ENCODE data around the gene FSIP1.

The FSIP1 gene

DNA sequence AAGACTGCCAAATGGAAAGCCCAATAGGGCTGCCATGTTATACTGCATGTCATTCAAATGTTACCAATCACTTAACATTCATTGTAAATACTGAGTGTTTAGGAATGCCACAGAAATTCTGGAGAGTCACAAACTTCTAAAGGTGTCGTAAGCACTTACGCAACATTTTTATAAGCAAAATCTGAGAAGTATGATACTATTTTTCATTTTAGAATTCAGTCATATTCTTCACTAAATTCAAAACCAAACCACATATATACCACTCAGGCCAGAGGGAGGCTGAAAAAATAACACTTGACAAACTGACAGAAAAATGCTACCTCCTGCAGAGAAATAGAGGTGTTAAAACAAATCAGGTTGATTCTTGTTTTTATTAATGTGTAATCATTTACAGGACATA lies 112.0 kb downstream of the FSIP1 start:
- ATAC-seq (ENCODE audit: low read depth) (no peak), DNase-seq (ENCODE audit: low spot score) (no peak)
- TF ChIP-seq, protein P1, sequence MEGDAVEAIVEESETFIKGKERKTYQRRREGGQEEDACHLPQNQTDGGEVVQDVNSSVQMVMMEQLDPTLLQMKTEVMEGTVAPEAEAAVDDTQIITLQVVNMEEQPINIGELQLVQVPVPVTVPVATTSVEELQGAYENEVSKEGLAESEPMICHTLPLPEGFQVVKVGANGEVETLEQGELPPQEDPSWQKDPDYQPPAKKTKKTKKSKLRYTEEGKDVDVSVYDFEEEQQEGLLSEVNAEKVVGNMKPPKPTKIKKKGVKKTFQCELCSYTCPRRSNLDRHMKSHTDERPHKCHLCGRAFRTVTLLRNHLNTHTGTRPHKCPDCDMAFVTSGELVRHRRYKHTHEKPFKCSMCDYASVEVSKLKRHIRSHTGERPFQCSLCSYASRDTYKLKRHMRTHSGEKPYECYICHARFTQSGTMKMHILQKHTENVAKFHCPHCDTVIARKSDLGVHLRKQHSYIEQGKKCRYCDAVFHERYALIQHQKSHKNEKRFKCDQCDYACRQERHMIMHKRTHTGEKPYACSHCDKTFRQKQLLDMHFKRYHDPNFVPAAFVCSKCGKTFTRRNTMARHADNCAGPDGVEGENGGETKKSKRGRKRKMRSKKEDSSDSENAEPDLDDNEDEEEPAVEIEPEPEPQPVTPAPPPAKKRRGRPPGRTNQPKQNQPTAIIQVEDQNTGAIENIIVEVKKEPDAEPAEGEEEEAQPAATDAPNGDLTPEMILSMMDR (IDR thresholded peaks at IDR 0.05; ENCODE audit: poor library complexity, severe bottlenecking) = no peak
- Histone ChIP-seq H3K9me3 (ENCODE audit: severe bottlenecking) (no peaks in the 10 kb centered on the region), H3K27ac (ENCODE audit: poor library complexity, severe bottlenecking) (no peak overlapping the region), H3K4me1 (ENCODE audit: insufficient read depth, poor library complexity, severe bottlenecking) (no peaks in the 10 kb centered on the region), H3K27me3 (ENCODE audit: insufficient read depth, poor library complexity, severe bottlenecking) (no peaks in the 10 kb centered on the region), H3K36me3 (ENCODE audit: low read depth) (no peaks in the 10 kb centered on the region), H3K4me3 (ENCODE audit: severe bottlenecking) (no peak overlapping the region)

DNA sequence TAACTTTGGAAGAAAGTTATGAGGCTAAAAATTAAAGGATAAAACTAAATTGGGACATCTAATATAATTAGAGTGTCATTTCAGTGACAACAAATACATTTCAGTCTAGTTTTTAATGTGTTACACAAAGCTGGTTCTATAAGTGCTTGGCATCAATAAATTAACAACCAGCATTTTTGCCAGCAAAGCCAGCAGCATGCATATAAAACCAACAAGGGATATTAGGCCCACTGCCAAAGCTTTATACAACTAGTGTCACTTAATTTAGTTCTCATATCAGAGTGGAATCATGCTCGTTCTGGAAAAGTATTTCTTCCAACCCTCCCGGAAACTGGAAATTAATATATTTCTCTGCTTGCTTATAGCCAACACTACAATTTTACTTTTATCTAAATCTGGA lies 113.0 kb downstream of the FSIP1 start:
- Histone ChIP-seq H3K27me3 (ENCODE audit: insufficient read depth, poor library complexity, severe bottlenecking) (no peaks in the 10 kb centered on the region), H3K4me1 (ENCODE audit: insufficient read depth, poor library complexity, severe bottlenecking) (no peaks in the 10 kb centered on the region), H3K36me3 (ENCODE audit: low read depth) (no peaks in the 10 kb centered on the region), H3K9me3 (ENCODE audit: severe bottlenecking) (no peaks in the 10 kb centered on the region), H3K4me3 (ENCODE audit: severe bottlenecking) (no peak overlapping the region), H3K27ac (ENCODE audit: poor library complexity, severe bottlenecking) (no peak overlapping the region)
- DNase-seq (ENCODE audit: low spot score) (no peak), ATAC-seq (ENCODE audit: low read depth) (no peak)
- TF ChIP-seq, protein P1 (IDR thresholded peaks at IDR 0.05; ENCODE audit: poor library complexity, severe bottlenecking) = no peak

- no peaks in the 10 kb centered on the region for H3K27me3 ChIP-seq (ENCODE audit: insufficient read depth, poor library complexity, severe bottlenecking)
- TF ChIP-seq, protein P1 (IDR thresholded peaks at IDR 0.05; ENCODE audit: poor library complexity, severe bottlenecking) = no peak
- no peaks in the 10 kb centered on the region for H3K9me3 ChIP-seq (ENCODE audit: severe bottlenecking)
- H3K4me3 ChIP-seq (ENCODE audit: severe bottlenecking) = no peak overlapping the region
- H3K4me1 ChIP-seq (ENCODE audit: insufficient read depth, poor library complexity, severe bottlenecking) = no peaks in the 10 kb centered on the region
- no peaks in the 10 kb centered on the region for H3K36me3 ChIP-seq (ENCODE audit: low read depth)
- ATAC-seq (ENCODE audit: low read depth) (no peak), DNase-seq (ENCODE audit: low spot score) (no peak)
- no peak overlapping the region for H3K27ac ChIP-seq (ENCODE audit: poor library complexity, severe bottlenecking)
Observed at GRCh38 chr15:39669241-39669640, 113.4 kb downstream of the FSIP1 start.

DNA sequence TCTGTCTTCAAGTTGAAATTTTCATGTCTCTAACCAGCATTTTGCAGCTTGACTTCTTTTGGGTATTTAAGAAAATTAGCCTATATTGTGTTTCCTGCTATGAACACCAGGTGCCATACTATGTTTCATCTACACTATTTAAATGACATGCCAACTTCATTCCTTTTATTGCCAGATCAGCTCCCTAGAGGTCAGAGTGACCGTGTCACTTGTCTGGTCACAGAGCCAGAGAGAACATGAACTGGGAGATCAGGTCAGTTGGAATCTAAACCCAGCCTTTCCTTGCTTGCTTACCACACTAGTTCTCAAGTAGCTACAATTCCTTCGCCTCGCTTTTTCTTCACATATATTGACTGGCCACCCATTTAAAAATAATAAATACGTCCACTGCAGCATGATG lies 114.2 kb downstream of the FSIP1 start:
- TF ChIP-seq, protein P1 (IDR thresholded peaks at IDR 0.05; ENCODE audit: poor library complexity, severe bottlenecking) = no peak
- ATAC-seq (ENCODE audit: low read depth) (no peak), DNase-seq (ENCODE audit: low spot score) (no peak)
- Histone ChIP-seq H3K4me1 (ENCODE audit: insufficient read depth, poor library complexity, severe bottlenecking) (no peaks in the 10 kb centered on the region), H3K27ac (ENCODE audit: poor library complexity, severe bottlenecking) (no peak overlapping the region), H3K9me3 (ENCODE audit: severe bottlenecking) (no peaks in the 10 kb centered on the region), H3K4me3 (ENCODE audit: severe bottlenecking) (no peak overlapping the region), H3K27me3 (ENCODE audit: insufficient read depth, poor library complexity, severe bottlenecking) (no peaks in the 10 kb centered on the region), H3K36me3 (ENCODE audit: low read depth) (no peaks in the 10 kb centered on the region)

DNA sequence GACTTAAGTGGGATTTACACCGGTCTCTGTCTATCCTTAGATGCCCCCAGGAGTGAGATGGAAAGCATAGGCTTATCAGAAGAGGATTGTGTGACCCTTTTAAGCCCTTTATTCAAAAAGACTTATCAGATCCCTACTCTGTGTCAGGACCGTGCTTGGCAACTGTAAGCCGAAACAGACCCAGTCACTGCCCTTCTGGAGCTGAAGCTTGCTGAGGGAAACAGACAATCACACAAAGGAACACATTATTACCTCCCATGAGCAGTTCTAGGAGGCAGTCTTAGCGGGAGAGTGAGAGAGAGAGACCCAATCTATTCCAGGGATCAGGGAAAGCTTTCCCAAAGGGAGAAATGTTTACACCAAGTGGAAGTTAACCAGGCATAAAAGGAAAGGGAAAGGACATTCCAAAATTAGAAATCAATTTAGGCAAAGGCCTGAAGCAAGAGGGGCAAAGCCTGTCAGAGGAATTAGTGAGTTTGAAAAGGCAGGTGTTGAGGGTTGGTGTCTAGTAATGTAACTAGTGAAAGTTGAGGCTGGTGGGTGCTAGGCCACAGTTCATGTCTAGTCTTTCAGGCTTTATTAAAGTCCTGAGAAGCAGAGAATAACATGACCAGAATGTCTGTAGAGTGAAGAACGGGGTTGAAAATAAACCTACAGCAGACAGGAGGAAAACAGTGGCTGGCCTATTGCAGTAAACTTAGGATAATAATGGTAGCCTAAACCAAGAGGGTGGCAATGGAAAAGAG lies 115.1 kb downstream of the FSIP1 start:
- no peak overlapping the region for H3K27ac ChIP-seq (ENCODE audit: poor library complexity, severe bottlenecking)
- TF ChIP-seq, protein P1 (IDR thresholded peaks at IDR 0.05; ENCODE audit: poor library complexity, severe bottlenecking) = no peak
- H3K4me1 ChIP-seq (ENCODE audit: insufficient read depth, poor library complexity, severe bottlenecking) = no peaks in the 10 kb centered on the region
- H3K27me3 ChIP-seq (ENCODE audit: insufficient read depth, poor library complexity, severe bottlenecking) = no peaks in the 10 kb centered on the region
- ATAC-seq (ENCODE audit: low read depth) = no peak
- no peak overlapping the region for H3K4me3 ChIP-seq (ENCODE audit: severe bottlenecking)
- DNase-seq (ENCODE audit: low spot score) = no peak
- H3K9me3 ChIP-seq (ENCODE audit: severe bottlenecking) = no peaks in the 10 kb centered on the region
- H3K36me3 ChIP-seq (ENCODE audit: low read depth) = no peaks in the 10 kb centered on the region

All from RWPE2 (cell line).